Mesenchymal stem cell (in vitro differentiated cells and primary cell): ENCODE results near the gene ANKRD40.

Experiments used
- DNase-seq: peaks from one replicate; pipeline ENCODE4 v3.0.0-alpha.2; 2013
- H2AFZ ChIP-seq: one replicate; pipeline ENCODE4 v1.6.1; 2013; ENCODE audit warnings: low read depth, mild to moderate bottlenecking, control low read depth, inconsistent platforms, low read length, moderate library complexity
- H2AK5ac ChIP-seq: 2 replicates; pipeline ENCODE4 v1.6.1; 2013; ENCODE audit warnings: low read length, moderate library complexity, mild to moderate bottlenecking, inconsistent platforms; ENCODE audit not compliant: severe bottlenecking
- H2BK120ac ChIP-seq: one replicate; pipeline ENCODE4 v1.6.1; 2013; ENCODE audit warnings: low read depth, mild to moderate bottlenecking, inconsistent platforms, low read length, moderate library complexity
- H2BK12ac ChIP-seq, 2 experiments: one replicate each; pipeline ENCODE4 v1.6.1; 2013; ENCODE audit warnings: inconsistent platforms in 2 of 2, low read length in 2 of 2, mild to moderate bottlenecking in 2 of 2, moderate library complexity in 2 of 2, control low read depth in 1 of 2
- H2BK15ac ChIP-seq: one replicate; pipeline ENCODE4 v1.6.1; 2013; ENCODE audit warnings: mild to moderate bottlenecking, low read depth, inconsistent platforms; ENCODE audit not compliant: poor library complexity, severe bottlenecking
- H2BK5ac ChIP-seq: 2 replicates; pipeline ENCODE4 v1.6.1; 2013; ENCODE audit warnings: low read depth, mild to moderate bottlenecking, low read length, control low read depth, inconsistent platforms; ENCODE audit not compliant: poor library complexity, severe bottlenecking
- H3K14ac ChIP-seq, 2 experiments: one replicate each; pipeline ENCODE4 v1.6.1; 2013; ENCODE audit warnings: inconsistent platforms in 2 of 2, low read length in 2 of 2, control low read depth in 1 of 2, mild to moderate bottlenecking in 1 of 2, moderate library complexity in 1 of 2
- H3K18ac ChIP-seq, 2 experiments: one replicate each; pipeline ENCODE4 v1.6.1; 2013; ENCODE audit warnings: inconsistent platforms in 2 of 2, low read length in 2 of 2, control low read depth in 1 of 2, low read depth in 1 of 2, mild to moderate bottlenecking in 1 of 2
- H3K23ac ChIP-seq, 2 experiments: one replicate each; pipeline ENCODE4 v1.6.1; 2013; ENCODE audit warnings: inconsistent platforms in 2 of 2, low read length in 2 of 2, mild to moderate bottlenecking in 2 of 2, moderate library complexity in 2 of 2, control low read depth in 1 of 2
- H3K27ac ChIP-seq: 2 replicates; pipeline ENCODE4 v1.5.1; 2013; ENCODE audit warnings: mild to moderate bottlenecking, moderate library complexity, low read length, control low read depth, inconsistent platforms; ENCODE audit not compliant: poor library complexity, severe bottlenecking
- H3K27me3 ChIP-seq, 2 experiments: 2 replicates each; pipeline versions ENCODE4 v1.6.1 to v1.7.0; 2013; ENCODE audit warnings: low read length in 2 of 2, mild to moderate bottlenecking in 2 of 2, moderate library complexity in 2 of 2, control low read depth in 1 of 2, inconsistent platforms in 1 of 2; ENCODE audit not compliant: control insufficient read depth in 1 of 2, insufficient read depth in 1 of 2
- H3K36me3 ChIP-seq, 2 experiments: 2 replicates each; pipeline versions ENCODE4 v1.6.1 to v1.7.0; 2013; ENCODE audit warnings: low read length in 2 of 2, control low read depth in 1 of 2, inconsistent platforms in 1 of 2, low read depth in 1 of 2, mild to moderate bottlenecking in 1 of 2; ENCODE audit not compliant: insufficient read depth in 2 of 2, control insufficient read depth in 1 of 2
- H3K4ac ChIP-seq, 2 experiments: one replicate each; pipeline ENCODE4 v1.6.1; 2013; ENCODE audit warnings: inconsistent platforms in 2 of 2, low read length in 2 of 2, mild to moderate bottlenecking in 2 of 2, moderate library complexity in 2 of 2, control low read depth in 1 of 2, low read depth in 1 of 2
- H3K4me1 ChIP-seq: 2 replicates; pipeline ENCODE4 v1.6.1; 2013; ENCODE audit warnings: low read depth, low read length, control low read depth; ENCODE audit not compliant: control insufficient read depth, insufficient read depth
- H3K4me2 ChIP-seq: 2 replicates; pipeline ENCODE4 v1.6.1; 2013; ENCODE audit warnings: low read length, mild to moderate bottlenecking, inconsistent platforms; ENCODE audit not compliant: poor library complexity, severe bottlenecking
- H3K4me3 ChIP-seq, 2 experiments: 2 replicates each; pipeline versions ENCODE4 v1.5.1 to v1.7.0; 2013; ENCODE audit warnings: low read length in 2 of 2, mild to moderate bottlenecking in 2 of 2, control low read depth in 1 of 2, low read depth in 1 of 2; ENCODE audit not compliant: insufficient read depth in 1 of 2
- H3K79me1 ChIP-seq: replicated peaks from 2 replicates; pipeline ENCODE4 v1.6.1; 2013; ENCODE audit warnings: mild to moderate bottlenecking, control low read depth, low read length, inconsistent platforms; ENCODE audit not compliant: poor library complexity, severe bottlenecking
- H3K9ac ChIP-seq: 2 replicates; pipeline ENCODE4 v1.7.0; 2013; ENCODE audit warnings: mild to moderate bottlenecking, low read length, moderate library complexity
- H3K9me3 ChIP-seq: 2 replicates; pipeline ENCODE4 v1.7.0; 2013; ENCODE audit warnings: mild to moderate bottlenecking, low read length; ENCODE audit not compliant: control insufficient read depth
- H4K8ac ChIP-seq: one replicate; pipeline ENCODE4 v1.6.1; 2013; ENCODE audit warnings: inconsistent platforms, mild to moderate bottlenecking, low read length, moderate library complexity
- H4K91ac ChIP-seq: one replicate; pipeline ENCODE4 v1.6.1; 2013; ENCODE audit warnings: mild to moderate bottlenecking, low read length, inconsistent platforms
- WGBS: methylation state at CpG from one replicate; pipeline ENCODE4 v1.1.7; 2013; ENCODE audit warnings: mixed read lengths; 5-methylcytosine and 5-hydroxymethylcytosine counted together

The ANKRD40 gene

GRCh38 chr17:50666316-50666715 lies 41.4 kb downstream of the ANKRD40 start:
- Histone ChIP-seq H2BK5ac (no peak overlapping the region), H4K91ac (no peak overlapping the region), H2AFZ (no peak overlapping the region), H3K23ac (no peak overlapping the region), H2AK5ac (no peak overlapping the region), H3K18ac (no peak overlapping the region), H3K4ac (no peak overlapping the region), H3K9ac (no peak overlapping the region), H3K4me2 (no peak overlapping the region), H3K14ac (no peak overlapping the region), H4K8ac (no peak overlapping the region), H3K4me3 (no peak overlapping the region), H2BK12ac (no peak overlapping the region), H3K79me1 (no peaks in the 10 kb centered on the region), H3K27ac (no peak overlapping the region), H3K27me3 (no peaks in the 10 kb centered on the region), H3K36me3 (peaks cover 0 to 4% of the 10 kb centered on the region in 2 experiments), H3K4me1 (peaks cover 35% of the 10 kb centered on the region), H2BK15ac (no peak overlapping the region), H3K9me3 (no peaks in the 10 kb centered on the region), H2BK120ac (no peak overlapping the region)
- no peak for DNase-seq
- 98% methylated on average over 8 of the region's 8 CpGs for whole genome bisulfite sequencing

GRCh38 chr17:50665838-50666237 lies 41.9 kb downstream of the ANKRD40 start:
- H3K18ac ChIP-seq, result no peak overlapping the region
- no peak overlapping the region for H2BK12ac ChIP-seq
- H3K9me3 ChIP-seq, result no peaks in the 10 kb centered on the region
- H3K27me3 ChIP-seq, result no peaks in the 10 kb centered on the region
- no peak overlapping the region for H3K14ac ChIP-seq
- no peak overlapping the region for H2BK15ac ChIP-seq
- peaks cover 0 to 4% of the 10 kb centered on the region in 2 experiments for H3K36me3 ChIP-seq
- H2BK120ac ChIP-seq, result no peak overlapping the region
- H3K4me3 ChIP-seq, result no peak overlapping the region
- H3K23ac ChIP-seq, result no peak overlapping the region
- no peak overlapping the region for H2AK5ac ChIP-seq
- H3K4ac ChIP-seq, result no peak overlapping the region
- no peak overlapping the region for H2BK5ac ChIP-seq
- no peak overlapping the region for H3K9ac ChIP-seq
- no peak overlapping the region for H4K91ac ChIP-seq
- H4K8ac ChIP-seq, result no peak overlapping the region
- WGBS, result 77% methylated on average over 5 of the region's 5 CpGs
- peaks cover 40% of the 10 kb centered on the region for H3K4me1 ChIP-seq
- no peaks in the 10 kb centered on the region for H3K79me1 ChIP-seq
- no peak for DNase-seq
- H3K4me2 ChIP-seq, result no peak overlapping the region
- H3K27ac ChIP-seq, result no peak overlapping the region
- H2AFZ ChIP-seq, result no peak overlapping the region

GRCh38 chr17:50664788-50665458 lies 42.8 kb downstream of the ANKRD40 start:
- no peak overlapping the region for H3K23ac ChIP-seq
- H3K4me2 ChIP-seq, result no peak overlapping the region
- no peak overlapping the region for H2AFZ ChIP-seq
- no peak overlapping the region for H4K91ac ChIP-seq
- H3K79me1 ChIP-seq, result no peaks in the 10 kb centered on the region
- H3K4me1 ChIP-seq, result peaks cover 47% of the 10 kb centered on the region
- no peak overlapping the region for H3K27ac ChIP-seq
- no peak overlapping the region for H4K8ac ChIP-seq
- no peak for DNase-seq
- H3K36me3 ChIP-seq, result peaks cover 0 to 4% of the 10 kb centered on the region in 2 experiments
- H2AK5ac ChIP-seq, result no peak overlapping the region
- H2BK12ac ChIP-seq, result no peak overlapping the region
- H3K27me3 ChIP-seq, result no peaks in the 10 kb centered on the region
- 97% methylated on average over 12 of the region's 12 CpGs for WGBS
- no peak overlapping the region for H3K4ac ChIP-seq
- peak overlapping the region; percentile 12 for H2BK15ac ChIP-seq
- H3K18ac ChIP-seq, result no peak overlapping the region
- H3K9ac ChIP-seq, result no peak overlapping the region
- H3K14ac ChIP-seq, result no peak overlapping the region
- no peak overlapping the region for H2BK5ac ChIP-seq
- no peaks in the 10 kb centered on the region for H3K9me3 ChIP-seq
- H2BK120ac ChIP-seq, result no peak overlapping the region
- H3K4me3 ChIP-seq, result no peak overlapping the region

GRCh38 chr17:50663812-50664374 lies 43.8 kb downstream of the ANKRD40 start:
- Histone ChIP-seq H2BK5ac (no peak overlapping the region), H3K4ac (no peak overlapping the region), H3K4me2 (no peak overlapping the region), H3K27ac (no peak overlapping the region), H2BK15ac (no peak overlapping the region), H3K4me3 (no peak overlapping the region), H2AK5ac (peak overlapping the region; percentile 40), H2BK12ac (no peak overlapping the region), H2AFZ (no peak overlapping the region), H3K79me1 (no peaks in the 10 kb centered on the region), H3K9ac (no peak overlapping the region), H3K18ac (no peak overlapping the region), H3K36me3 (peaks cover 0 to 7% of the 10 kb centered on the region in 2 experiments), H4K91ac (peak overlapping the region; percentile 37), H3K4me1 (peaks cover 45% of the 10 kb centered on the region), H3K27me3 (no peaks in the 10 kb centered on the region), H2BK120ac (no peak overlapping the region), H4K8ac (no peak overlapping the region), H3K14ac (no peak overlapping the region), H3K9me3 (no peaks in the 10 kb centered on the region), H3K23ac (no peak overlapping the region)
- 97% methylated on average over 7 of the region's 10 CpGs for WGBS
- no peak for DNase-seq
